ENCODE measurements around the gene RASD2.

The RASD2 gene

DNA sequence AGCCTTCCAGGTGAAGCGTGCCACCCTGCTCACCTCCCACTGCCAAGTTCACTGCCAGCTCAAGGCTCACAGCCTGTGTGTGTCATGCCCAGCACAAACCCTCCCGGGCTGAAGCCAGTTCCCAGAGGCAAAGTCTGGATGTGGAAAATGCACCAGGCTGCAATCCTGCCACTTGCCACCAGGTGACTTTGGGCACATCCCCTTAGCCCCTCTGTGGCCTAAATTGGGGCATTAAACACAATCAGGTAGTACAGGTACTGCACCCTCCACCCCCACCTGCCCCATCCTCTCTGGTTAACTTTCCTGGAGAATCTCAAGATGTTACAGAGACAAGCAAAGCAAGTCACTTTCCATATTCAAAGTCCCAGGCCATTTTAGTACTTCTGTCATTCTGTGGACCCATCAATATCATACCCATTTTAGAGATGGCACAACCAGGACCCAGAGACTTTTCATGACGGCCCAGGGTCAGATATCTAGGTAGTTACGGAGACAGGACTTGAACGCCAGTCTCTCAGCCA, 1.8 kb upstream of the RASD2 start:
- DNase-seq, result no peak
- intact Hi-C loops (cut with DNase I), result loop anchor here (5.0 kb wide), 1 partner anchor 72 kb away; no protein-coding TSS in a partner anchor

DNA sequence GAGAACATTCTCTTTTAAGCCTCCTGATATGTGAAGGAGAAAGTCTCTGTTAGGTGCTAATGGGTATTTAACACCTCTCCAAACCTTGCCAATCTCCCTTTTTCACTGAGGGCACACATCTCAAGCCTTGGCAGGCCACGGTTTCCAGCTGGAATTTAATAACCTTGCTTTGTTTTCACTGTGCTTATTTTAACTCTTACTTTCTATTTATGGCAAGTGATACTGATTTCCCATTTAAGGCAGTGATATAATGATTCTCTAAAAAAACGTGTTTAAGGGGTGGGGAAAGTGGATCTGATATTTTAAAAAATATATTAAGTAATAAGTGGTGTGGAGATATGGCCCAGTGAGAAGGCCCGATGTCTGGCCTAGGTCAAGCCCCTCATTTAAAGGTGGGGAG, 1.1 kb upstream of the RASD2 start:
- intact Hi-C loops (cut with DNase I), result loop anchor here (5.0 kb wide), 1 partner anchor 72 kb away; no protein-coding TSS in a partner anchor
- DNase-seq, result no peak

DNA sequence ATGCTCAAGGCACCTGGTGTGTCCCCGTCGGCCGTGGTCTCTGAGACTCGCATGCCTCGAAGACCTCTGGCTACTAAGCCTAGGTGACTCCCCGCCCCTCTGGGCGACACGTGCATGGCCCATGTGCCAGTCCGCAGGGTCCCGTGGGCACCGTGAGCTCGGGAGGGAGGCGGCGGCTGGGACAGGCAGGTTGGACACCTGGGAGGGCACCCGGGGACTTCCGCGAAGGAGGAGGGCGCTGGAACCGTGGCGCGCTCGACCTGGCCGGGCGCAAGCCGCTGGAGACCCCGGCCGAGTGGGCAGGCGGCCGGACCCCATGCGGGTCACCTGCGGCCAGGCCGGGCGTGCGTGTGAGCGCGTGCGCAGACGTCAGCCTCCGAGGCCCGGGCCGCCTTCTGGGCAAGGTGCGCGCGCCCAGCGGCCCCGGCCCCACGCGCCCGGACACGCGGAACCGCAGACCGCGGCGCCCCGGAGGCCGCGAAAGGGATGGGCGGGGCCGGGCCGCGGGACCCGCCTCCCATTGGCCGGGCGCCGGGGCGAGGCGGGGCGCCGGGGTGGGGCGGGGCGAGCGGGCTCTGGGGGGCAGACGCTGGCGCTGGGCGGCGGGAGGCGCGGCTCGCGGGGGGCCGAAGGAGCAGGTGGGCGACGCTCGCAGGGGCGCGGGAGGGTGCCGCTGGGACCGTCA, 579 bp upstream of the RASD2 start:
- DNase-seq, result peak in 9 of 10 donors; percentile 43 to 94 (median 70)
- intact Hi-C loops (cut with DNase I), result loop anchor here (5.0 kb wide), 1 partner anchor 73 kb away; no protein-coding TSS in a partner anchor

DNA sequence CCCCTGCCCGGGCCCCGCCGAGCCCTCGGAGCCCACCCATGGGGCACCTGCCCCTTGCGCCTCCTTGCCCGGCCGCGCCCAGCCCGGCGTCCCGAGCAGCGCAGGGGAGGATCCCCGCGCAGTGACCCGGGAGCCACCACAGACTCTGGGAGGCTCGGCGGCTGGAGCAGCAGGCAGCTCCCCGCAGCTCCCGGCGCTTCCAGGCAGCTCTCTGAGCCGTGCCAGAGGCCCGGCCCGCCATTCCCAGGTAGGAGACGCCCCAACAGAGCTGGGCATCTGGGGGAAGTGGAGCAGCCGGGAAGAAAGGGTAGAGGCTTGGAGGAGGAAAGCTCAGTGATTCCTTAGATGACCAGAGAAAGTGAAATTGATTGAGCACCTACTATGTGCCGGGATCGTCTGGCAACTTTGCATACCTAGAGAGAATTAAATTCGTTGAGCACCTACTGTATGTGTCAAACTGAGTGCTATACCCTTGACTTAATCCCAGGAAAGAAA, 670 bp downstream of the RASD2 start:
- intact Hi-C loops (cut with DNase I), result no loop called here
- no peak for DNase-seq

DNA sequence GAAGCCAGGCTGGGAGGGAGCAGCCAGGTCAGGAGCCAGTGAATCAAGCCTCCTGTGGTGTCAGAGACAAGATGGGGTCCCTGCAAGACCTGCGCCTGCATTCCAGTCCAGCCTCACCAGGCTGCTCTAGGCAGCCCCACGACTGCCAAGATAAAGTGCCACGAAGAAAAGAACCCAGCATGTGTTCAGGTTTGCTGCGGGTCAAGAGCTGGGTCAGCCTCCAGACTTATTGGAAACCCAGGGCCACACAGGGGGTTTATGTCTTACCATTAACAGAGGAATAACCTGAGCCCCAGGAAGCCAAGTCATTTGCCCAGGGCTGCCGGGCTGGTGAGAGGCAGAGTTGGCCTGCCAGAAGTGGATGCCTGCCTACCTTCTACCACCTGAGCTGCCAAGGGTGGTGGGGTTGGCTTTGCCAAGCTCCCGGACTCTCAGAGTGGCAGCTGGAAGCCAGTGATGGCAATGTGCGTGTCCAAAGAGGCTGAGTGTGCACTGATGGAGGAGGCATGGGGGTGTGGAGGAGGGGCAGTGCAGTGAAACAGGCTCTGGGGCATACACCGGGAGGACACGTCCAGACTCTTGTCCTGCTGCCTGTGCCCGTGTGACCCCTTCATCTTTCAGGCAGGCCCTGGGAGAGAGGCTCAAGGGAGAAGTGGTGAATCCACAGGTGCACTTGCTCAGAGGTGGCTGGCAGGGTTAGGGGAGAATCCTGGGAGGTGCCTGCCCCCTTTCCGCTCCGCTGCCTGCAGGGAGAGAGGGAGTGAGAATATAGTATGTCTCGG, 1.7 kb downstream of the RASD2 start:
- DNase-seq, result peak in 1 of 10 donors; percentile 89
- intact Hi-C loops (cut with DNase I), result no loop called here

DNA sequence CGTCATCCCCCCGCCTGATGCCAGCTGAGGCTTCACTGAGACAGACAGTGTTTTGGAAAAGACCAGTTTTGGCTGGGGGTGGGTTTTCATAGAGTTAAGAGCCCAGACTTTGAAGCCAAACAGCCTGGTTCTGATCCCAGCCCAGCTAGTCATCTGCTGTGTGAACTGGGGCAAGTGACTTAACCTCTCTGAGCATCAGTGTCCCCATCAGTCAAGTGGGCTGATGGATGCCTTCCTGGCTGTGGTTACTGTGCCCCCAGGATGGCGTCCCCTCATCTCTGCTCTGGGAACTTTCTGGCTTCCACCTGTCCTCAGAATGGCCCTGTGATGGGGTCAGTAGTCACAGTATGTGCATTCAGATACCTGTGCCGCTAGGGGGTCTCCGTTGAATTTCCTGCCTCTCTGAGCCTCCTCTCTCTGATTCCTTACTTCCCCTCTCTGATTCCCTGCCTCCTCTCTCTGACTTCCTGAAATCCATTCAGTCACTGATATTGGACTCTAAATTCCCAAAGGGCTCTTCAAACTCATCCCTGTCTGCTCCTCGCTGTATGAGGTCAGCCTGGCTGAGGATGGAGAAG, 2.4 kb downstream of the RASD2 start:
- no peak for DNase-seq
- intact Hi-C loops (cut with DNase I), result no loop called here

DNA sequence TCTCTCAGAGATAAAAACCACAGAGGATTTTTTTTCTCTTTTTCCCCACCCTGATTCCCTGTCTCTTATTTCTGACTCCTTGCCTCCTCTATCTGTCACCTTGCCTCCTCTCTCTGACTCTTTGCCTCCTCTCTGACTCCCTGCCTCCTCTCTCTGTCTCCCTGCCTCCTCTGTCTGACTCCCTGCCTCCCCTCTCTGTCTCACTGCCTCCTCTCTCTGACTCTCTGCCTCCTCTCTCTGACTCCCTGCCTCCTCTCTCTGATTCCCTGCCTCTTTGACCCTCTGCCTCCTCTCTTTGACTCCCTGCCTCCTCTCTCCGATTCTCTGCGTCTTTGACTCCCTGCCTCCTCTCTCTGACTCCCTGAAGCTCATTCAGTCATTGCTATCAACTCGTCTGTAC, 3.1 kb downstream of the RASD2 start:
- DNase-seq, result no peak
- intact Hi-C loops (cut with DNase I), result no loop called here

DNA sequence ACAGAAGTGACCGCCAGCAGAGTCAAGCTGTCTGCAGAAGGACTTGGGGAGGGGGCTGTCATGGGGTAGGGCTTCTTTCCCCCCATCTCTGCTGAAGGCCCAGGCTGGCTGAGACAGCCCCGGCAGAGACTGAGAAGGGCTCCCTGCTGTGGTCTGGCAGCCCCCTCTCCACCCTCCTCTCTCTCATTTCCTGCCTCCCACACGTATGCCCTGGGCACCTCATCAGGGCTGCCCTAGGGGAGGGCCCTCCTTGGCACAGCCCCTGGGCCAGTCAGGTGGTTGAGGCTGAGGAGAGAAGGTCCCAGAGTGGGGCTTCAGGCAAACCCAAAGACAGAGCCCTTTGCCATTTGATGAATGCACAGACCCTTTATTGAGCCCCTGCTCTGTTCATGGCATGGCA, 3.6 kb downstream of the RASD2 start:
- intact Hi-C loops (cut with DNase I), result no loop called here
- DNase-seq, result no peak

DNA sequence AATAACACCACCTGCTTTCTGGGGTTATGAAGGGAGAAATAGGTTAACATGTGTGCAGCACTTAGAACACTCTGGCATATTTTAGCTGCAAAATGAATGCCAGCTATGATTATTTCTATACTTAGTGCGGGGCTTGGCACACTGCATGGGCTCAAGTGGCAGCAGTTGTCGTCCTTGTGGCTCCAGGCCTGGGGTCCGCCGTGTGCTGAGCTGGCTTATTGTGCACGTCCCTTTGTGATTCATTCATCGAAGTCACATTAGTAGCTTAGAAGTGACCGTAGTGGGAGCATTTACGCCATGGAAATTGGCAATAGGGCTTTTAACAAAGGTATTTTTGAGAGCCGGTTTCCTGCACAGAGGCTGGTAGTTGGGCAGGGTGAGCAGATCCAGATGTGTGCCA, 4.2 kb downstream of the RASD2 start:
- intact Hi-C loops (cut with DNase I), result no loop called here
- no peak for DNase-seq

DNA sequence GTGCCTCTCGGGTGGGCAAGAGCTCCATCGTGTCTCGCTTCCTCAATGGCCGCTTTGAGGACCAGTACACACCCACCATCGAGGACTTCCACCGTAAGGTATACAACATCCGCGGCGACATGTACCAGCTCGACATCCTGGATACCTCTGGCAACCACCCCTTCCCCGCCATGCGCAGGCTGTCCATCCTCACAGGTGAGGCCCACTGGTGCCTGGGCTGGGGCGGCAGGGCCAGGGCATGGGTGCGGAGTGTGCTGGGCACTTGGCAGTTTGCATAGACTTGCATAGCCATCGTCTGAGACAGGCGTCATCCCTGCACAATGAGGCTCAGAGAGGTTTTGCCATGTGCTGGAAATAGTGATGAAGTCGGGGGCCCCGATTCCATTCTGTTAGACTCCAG, 6.3 kb downstream of the RASD2 start:
- DNase-seq, result no peak
- intact Hi-C loops (cut with DNase I), result no loop called here

DNA sequence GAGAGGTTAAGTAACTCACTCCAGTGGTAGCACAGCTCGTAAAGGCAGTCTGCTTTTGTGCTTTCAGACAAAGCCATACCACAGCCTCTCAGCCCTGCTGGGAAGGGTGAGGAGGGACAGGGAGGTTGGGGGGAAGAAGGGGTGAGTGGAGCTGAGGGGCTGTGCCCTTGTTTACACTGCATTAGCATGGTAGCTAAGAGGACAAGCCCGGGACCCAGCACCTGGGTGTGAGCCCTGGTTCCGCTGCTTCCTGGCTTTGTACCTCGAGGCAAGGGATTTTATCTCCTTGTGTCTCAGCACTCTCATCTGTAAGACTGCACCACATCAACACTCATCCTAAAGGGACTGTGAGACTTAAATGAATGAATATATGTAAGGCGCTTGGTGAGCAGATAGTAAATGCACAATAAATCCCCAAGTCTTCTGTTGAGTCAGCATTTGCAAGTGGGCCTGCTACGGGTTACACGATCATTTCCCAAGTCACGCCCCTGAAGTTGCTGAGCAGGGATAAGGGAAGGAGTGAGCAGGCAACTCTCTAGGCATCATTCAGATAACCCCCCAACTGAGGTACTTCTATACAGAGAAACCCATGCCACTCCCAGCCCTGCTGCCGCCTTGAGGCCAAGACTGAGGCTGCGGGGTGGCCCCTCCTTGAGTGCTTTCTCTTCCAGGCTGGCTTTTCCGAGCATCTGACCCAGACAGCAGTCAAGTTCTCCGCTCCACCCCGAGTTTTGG, 7.5 kb downstream of the RASD2 start:
- no peak for DNase-seq
- intact Hi-C loops (cut with DNase I), result no loop called here

DNA sequence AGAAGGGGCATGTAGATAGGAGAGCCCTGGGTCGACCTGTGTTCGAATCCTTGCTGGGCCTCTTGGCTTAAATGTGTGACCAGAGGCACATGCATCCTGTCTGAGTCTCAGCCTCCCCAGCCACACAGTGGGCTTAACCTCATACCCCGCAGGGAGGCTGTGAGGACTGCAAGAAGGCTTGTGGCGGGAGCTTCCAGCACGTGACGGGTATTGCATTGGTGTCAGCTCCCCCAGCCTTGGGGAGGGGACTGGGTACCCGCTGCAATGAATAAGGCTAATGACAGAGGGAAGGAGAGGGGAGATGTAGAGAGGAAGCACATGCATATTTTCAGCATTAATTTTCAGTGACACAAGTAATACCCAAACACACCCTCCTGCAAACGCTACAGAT, 8.1 kb downstream of the RASD2 start:
- DNase-seq, result no peak
- intact Hi-C loops (cut with DNase I), result no loop called here

DNA sequence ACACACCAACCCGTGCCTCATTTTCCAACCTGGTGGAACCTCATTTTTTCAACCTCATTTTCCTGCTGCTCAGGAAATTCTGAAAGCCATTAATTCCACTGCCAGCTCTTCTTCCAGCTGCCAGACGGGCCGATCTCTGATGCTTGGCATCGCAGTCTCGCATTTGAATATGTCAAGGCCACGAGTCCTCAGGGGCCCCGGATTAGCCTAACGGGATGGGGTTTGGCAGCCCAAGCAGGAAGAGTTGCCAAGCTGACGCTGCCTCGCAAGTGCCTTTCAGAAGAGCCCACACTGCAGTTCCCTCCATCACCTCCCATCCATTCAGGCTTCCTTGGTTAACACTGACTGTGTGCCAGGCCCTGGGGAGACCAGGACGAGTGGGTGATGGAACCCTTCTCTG, 8.7 kb downstream of the RASD2 start:
- intact Hi-C loops (cut with DNase I), result no loop called here

DNA sequence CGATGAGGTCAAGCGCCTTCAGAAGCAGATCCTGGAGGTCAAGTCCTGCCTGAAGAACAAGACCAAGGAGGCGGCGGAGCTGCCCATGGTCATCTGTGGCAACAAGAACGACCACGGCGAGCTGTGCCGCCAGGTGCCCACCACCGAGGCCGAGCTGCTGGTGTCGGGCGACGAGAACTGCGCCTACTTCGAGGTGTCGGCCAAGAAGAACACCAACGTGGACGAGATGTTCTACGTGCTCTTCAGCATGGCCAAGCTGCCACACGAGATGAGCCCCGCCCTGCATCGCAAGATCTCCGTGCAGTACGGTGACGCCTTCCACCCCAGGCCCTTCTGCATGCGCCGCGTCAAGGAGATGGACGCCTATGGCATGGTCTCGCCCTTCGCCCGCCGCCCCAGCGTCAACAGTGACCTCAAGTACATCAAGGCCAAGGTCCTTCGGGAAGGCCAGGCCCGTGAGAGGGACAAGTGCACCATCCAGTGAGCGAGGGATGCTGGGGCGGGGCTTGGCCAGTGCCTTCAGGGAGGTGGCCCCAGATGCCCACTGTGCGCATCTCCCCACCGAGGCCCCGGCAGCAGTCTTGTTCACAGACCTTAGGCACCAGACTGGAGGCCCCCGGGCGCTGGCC, 11.0 kb downstream of the RASD2 start:
- intact Hi-C loops (cut with DNase I), result no loop called here
- DNase-seq, result no peak

More for the DNA sequence above, 8.7 kb downstream of the RASD2 start:
- DNase-seq, result peak in 9 of 10 donors; percentile 47 to 92 (median 64)

DNA sequence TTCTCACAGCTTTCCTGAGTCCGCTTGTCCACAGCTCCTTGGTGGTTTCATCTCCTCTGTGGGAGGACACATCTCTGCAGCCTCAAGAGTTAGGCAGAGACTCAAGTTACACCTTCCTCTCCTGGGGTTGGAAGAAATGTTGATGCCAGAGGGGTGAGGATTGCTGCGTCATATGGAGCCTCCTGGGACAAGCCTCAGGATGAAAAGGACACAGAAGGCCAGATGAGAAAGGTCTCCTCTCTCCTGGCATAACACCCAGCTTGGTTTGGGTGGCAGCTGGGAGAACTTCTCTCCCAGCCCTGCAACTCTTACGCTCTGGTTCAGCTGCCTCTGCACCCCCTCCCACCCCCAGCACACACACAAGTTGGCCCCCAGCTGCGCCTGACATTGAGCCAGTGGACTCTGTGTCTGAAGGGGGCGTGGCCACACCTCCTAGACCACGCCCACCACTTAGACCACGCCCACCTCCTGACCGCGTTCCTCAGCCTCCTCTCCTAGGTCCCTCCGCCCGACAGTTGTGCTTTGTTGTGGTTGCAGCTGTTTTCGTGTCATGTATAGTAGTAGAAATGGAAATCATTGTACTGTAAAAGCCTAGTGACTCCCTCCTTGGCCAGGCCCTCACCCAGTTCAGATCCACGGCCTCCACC, 11.7 kb downstream of the RASD2 start:
- DNase-seq, result no peak
- intact Hi-C loops (cut with DNase I), result no loop called here

DNA sequence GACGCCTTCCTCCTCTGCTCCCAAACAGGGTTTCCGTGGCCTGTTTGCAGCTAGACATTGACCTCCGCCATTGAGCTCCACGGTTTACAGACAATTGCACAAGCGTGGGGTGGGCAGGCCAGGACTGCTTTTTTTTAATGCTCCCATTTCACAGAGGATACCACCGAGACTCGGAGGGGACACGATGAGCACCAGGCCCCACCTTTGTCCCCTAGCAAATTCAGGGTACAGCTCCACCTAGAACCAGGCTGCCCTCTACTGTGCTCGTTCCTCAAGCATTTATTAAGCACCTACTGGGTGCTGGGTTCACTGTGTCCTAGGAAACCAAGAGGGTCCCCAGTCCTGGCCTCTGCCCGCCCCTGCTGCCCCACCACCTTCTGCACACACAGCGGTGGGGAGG, 12.2 kb downstream of the RASD2 start:
- intact Hi-C loops (cut with DNase I), result no loop called here
- no peak for DNase-seq

DNA sequence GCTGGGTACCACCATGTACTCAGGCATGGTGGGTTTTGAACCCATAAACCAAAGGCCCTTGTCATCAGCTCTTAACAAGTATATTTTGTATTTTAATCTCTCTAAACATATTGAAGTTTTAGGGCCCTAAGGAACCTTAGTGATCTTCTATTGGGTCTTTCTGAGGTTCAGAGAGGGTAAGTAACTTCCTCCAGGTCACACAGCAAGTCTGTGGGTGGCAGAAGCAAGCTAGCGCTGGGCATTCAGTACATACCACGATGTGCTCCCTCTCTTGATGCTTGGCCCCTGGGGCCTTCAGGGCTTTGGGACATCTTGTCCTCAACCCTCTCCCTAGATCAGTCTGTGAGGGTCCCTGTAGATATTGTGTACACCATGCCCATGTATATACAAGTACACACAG, 12.7 kb downstream of the RASD2 start:
- no peak for DNase-seq
- intact Hi-C loops (cut with DNase I), result no loop called here

DNA sequence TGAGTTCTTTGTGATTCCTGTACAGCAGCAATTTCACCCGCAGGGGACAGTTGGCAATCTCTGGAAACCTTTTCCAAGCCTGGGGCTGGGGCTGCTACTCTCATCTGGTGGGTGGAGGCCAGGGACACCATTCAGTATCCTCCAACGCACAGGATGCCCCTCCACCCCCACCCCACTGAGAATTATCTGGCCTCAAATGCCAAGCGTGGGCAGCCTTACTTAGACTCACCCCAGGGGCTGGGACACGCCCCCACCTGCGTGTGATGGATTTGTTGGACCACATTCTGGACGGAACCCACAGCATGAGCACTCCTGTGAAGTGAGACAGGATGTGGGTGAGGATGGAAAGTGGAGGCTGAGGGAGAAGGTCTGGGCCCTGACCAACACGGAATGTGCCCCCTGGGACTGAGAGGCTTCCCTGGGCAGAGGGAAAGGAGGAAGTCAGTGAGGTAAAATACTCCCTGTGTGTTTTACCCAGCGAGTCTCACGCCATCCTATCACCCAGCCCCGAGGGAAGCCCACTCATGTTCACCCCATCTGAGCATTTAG, 13.7 kb downstream of the RASD2 start:
- intact Hi-C loops (cut with DNase I), result no loop called here
- DNase-seq, result no peak

DNA sequence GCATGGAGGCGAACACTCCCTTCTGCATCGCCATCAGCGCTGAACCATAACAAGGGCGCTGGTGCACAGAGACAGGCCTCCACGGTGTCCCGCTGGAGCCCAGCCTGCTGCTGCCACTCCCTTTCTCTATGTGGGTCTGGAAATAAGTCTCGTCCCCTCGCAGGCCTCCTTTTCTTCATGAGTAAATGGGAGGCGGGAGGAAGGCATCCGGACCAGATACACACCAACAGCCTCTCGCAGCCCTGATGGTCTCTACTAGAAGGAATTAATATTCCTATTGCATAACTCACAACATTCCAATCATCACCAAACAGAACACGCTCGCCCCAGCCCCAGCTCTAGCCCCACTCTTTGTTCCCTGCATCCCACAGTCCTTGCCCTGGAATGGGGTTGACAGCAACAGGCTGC, 14.9 kb downstream of the RASD2 start:
- intact Hi-C loops (cut with DNase I), result no loop called here
- no peak for DNase-seq
